HCT116 (cell line): ENCODE results near the gene ZFP37. TPM values are rescaled to one million over a fixed set of nuclear protein-coding genes. Genes with fewer than 3 reads are reported as not detected.
A peak's percentile ranks its signal among the peaks of the same experiment; 100 is the strongest.

Experiments used
- ATAC-seq: fragments of 200-7000 bp; cut with Tn5 transposase; 2 replicates; pipeline ENCODE4 v1.9.1; 2020; ENCODE audit warnings: mild to moderate bottlenecking, moderate library complexity
- BruUV-seq: library from RNA; stranded (reverse); fragments of 400-500 nt; replicated peaks from 2 replicates; lab custom pipeline; 2021; lab: Mats Ljungman, UMichigan
- CTCF ChIA-PET: fragments of 300-600 bp; sonication (Branson Sonifier 250); formaldehyde crosslinking; loops from one replicate; lab custom pipeline; 2021; ENCODE audit warnings: antibody characterized with exemption; lab: Charles Lee
- POLR2A ChIA-PET: fragments of 300-600, 350-600 bp; sonication (Branson Sonifier 250); formaldehyde crosslinking; loops from one replicate; lab custom pipeline; 2021; ENCODE audit warnings: antibody characterized with exemption; lab: Charles Lee
- RAD21 ChIA-PET, 2 experiments: fragments of 300-600 bp; sonication (Branson Sonifier 250); formaldehyde crosslinking; loops; one replicate each; lab custom pipeline; 2023; ENCODE audit warnings: low total read pairs in 2 of 2; ENCODE audit not compliant: uncharacterized antibody in 2 of 2, unreplicated experiment in 2 of 2, low non-redundant PET in 1 of 2; lab: Charles Lee
- DNase-seq: peaks from one replicate; pipeline ENCODE4 v3.0.0-alpha.2; 2010; ENCODE audit warnings: low read depth, low spot score
- H2AFZ ChIP-seq: fragments of 200-600 bp; shearing (Covaris generic), sonication (generic); 2 replicates; pipeline ENCODE4 v1.6.1; 2017; ENCODE audit warnings: low read depth, mixed run types, mixed read lengths, antibody characterized with exemption, low read length; ENCODE audit not compliant: poor library complexity, severe bottlenecking
- H3K27ac ChIP-seq: 2 replicates; pipeline ENCODE4 v1.5.1; 2012; ENCODE audit warnings: low read depth, low read length
- H3K27me3 ChIP-seq: fragments of 200-600 bp; sonication (generic); 2 replicates; pipeline ENCODE4 v1.6.1; 2016; ENCODE audit warnings: mixed run types, low read length, mixed read lengths; ENCODE audit not compliant: insufficient read depth
- H3K36me3 ChIP-seq, 2 experiments: fragments of 200-500 bp in 1 of 2; fragments of 200-600 bp in 1 of 2; sonication (Bioruptor generic) in 1 of 2; sonication (generic) in 1 of 2; 2 replicates each; pipeline versions ENCODE4 v1.5.1 to v1.6.1; 2014 to 2016; ENCODE audit warnings: low read length in 2 of 2, inconsistent platforms in 1 of 2, mixed read lengths in 1 of 2, mixed run types in 1 of 2; ENCODE audit not compliant: insufficient read depth in 2 of 2, control insufficient read depth in 1 of 2
- H3K4me1 ChIP-seq, 2 experiments: fragments of 200-600 bp in 1 of 2; sonication (generic) in 1 of 2; 2 replicates each; pipeline versions ENCODE4 v1.5.1 to v1.6.1; 2012 to 2017; ENCODE audit warnings: low read length in 2 of 2, inconsistent platforms in 1 of 2, mild to moderate bottlenecking in 1 of 2, mixed read lengths in 1 of 2, mixed run types in 1 of 2, moderate library complexity in 1 of 2; ENCODE audit not compliant: insufficient read depth in 2 of 2, control insufficient read depth in 1 of 2
- H3K4me2 ChIP-seq: fragments of 200-600 bp; sonication (generic); 2 replicates; pipeline ENCODE4 v1.6.1; 2017; ENCODE audit warnings: mixed run types, low read length, mixed read lengths
- H3K4me3 ChIP-seq, 2 experiments: fragments of 200-600 bp in 1 of 2; sonication (generic) in 1 of 2; replicated peaks in 1 of 2; 2 replicates each; pipeline ENCODE4 v1.5.1; 2011 to 2016; ENCODE audit warnings: low read length in 2 of 2, control low read depth in 1 of 2, low read depth in 1 of 2, mild to moderate bottlenecking in 1 of 2, mixed read lengths in 1 of 2, mixed run types in 1 of 2
- H3K79me2 ChIP-seq: fragments of 200-600 bp; sonication (generic); 2 replicates; pipeline ENCODE4 v1.6.1; 2017; ENCODE audit warnings: mild to moderate bottlenecking, mixed run types, low read length, moderate library complexity, mixed read lengths; ENCODE audit not compliant: insufficient read depth
- H3K9ac ChIP-seq: fragments of 200-600 bp; sonication (generic); 2 replicates; pipeline ENCODE4 v1.6.1; 2016; ENCODE audit warnings: low read length, mixed read lengths
- H3K9me2 ChIP-seq: fragments of 200-600 bp; sonication (generic), shearing (Covaris generic); 2 replicates; pipeline ENCODE4 v1.6.1; 2017; ENCODE audit warnings: mixed run types, mild to moderate bottlenecking, moderate library complexity; ENCODE audit not compliant: insufficient read depth
- H3K9me3 ChIP-seq, 2 experiments: fragments of 200-500 bp in 1 of 2; fragments of 200-600 bp in 1 of 2; sonication (Bioruptor generic) in 1 of 2; sonication (generic) in 1 of 2; 2 replicates each; pipeline ENCODE4 v1.6.1; 2014 to 2017; ENCODE audit warnings: low read length in 2 of 2, mixed read lengths in 2 of 2, inconsistent platforms in 1 of 2, low read depth in 1 of 2, mild to moderate bottlenecking in 1 of 2, mixed run types in 1 of 2, moderate library complexity in 1 of 2; ENCODE audit not compliant: control insufficient read depth in 1 of 2, insufficient read depth in 1 of 2
- H4K20me1 ChIP-seq: fragments of 200-600 bp; sonication (generic), shearing (Covaris generic); 2 replicates; pipeline ENCODE4 v1.6.1; 2017; ENCODE audit warnings: mixed run types, mild to moderate bottlenecking, moderate library complexity; ENCODE audit not compliant: insufficient read depth
- CBX3 ChIP-seq: IDR thresholded peaks from 2 replicates; pipeline ENCODE4 v1.6.1; 2012; ENCODE audit warnings: low read depth
- CEBPB ChIP-seq: IDR thresholded peaks from 2 replicates; pipeline ENCODE4 v1.6.1; 2012; ENCODE audit warnings: low read depth
- EGR1 ChIP-seq: IDR thresholded peaks from 2 replicates; pipeline ENCODE4 v1.6.1; 2012; ENCODE audit warnings: low read depth
- EZH2phosphoT487 ChIP-seq: fragments of 200-600 bp; IDR thresholded peaks from 2 replicates; pipeline ENCODE4 v1.6.1; 2018; ENCODE audit warnings: antibody characterized with exemption, borderline replicate concordance
- JUND ChIP-seq: IDR thresholded peaks from 2 replicates; pipeline ENCODE4 v1.6.1; 2012
- POLR2A ChIP-seq: IDR thresholded peaks from 2 replicates; pipeline ENCODE4 v1.7.0; 2011; ENCODE audit warnings: borderline replicate concordance; ENCODE audit not compliant: insufficient read depth, insufficient read length; ENCODE audit errors: extremely low read depth
- SRF ChIP-seq: IDR thresholded peaks from 2 replicates; pipeline ENCODE4 v1.6.1; 2012; ENCODE audit warnings: low read depth
- TCF7L2 ChIP-seq: IDR thresholded peaks from 2 replicates; pipeline ENCODE4 v1.7.0; 2011; ENCODE audit warnings: borderline replicate concordance, inconsistent platforms; ENCODE audit not compliant: insufficient read depth, insufficient read length; ENCODE audit errors: extremely low read depth
- YY1 ChIP-seq: IDR thresholded peaks from 2 replicates; pipeline ENCODE4 v1.6.1; 2011; ENCODE audit warnings: low read length, low read depth, moderate library complexity, mild to moderate bottlenecking; ENCODE audit not compliant: insufficient replicate concordance; ENCODE audit errors: extremely low read depth
- ZNF274 ChIP-seq: fragments of 200-500 bp; sonication (Bioruptor generic); IDR thresholded peaks from 2 replicates; pipeline ENCODE4 v1.6.1; 2014; ENCODE audit warnings: mild to moderate bottlenecking, low read depth, low read length, inconsistent platforms
- intact Hi-C: fragments of 100-400 bp; cut with micrococcal nuclease; formaldehyde crosslinking; loops from 2 replicates; pipeline ENCODE4 v1.10.0; 2022
- total RNA-seq: library from RNA; stranded (reverse); gene quantifications from one replicate; pipeline ENCODE4 v1.2.1, GENCODE V29; 2021; ENCODE audit not compliant: unreplicated experiment
- TF ChIP-seq, protein P1 (sequence below): IDR thresholded peaks from 2 replicates; pipeline ENCODE4 v1.6.1; 2012

ZFP37 gene
- total RNA-seq, 1 experiment from 2014 or later = 1.8 TPM

DNA sequence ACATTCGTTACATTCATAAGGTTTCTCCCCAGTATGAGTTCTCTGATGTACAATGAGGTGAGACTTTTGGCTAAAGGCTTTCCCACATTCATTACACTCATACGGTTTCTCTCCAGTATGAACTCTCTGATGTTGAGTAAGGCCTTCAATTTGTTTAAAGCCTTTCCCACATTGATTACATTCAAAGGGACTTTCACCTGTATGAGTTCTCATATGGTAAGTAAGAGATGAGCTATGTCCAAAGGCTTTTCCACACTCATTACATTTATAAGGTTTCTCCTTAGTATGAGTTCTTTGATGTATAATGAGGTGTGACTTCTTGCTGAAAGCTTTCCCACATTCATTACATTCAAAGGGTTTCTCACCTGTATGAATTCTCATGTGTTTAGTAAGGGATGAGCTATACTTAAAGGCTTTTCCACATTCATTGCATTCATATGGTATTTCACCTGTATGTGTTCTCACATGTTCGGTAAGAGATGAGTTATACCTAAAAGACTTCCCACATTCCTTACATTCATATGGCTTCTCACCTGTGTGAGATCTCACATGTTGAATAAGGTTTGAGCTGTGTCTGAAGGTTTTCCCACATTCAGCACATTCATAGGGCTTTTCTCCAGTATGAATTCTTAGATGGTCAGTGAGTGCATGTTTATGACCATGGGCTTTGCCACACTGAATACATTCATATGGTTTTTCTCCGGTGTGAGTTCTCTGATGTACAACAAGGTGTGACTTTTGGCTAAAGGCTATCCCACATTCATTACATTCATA, 13.5 kb downstream of the ZFP37 start:
- Histone ChIP-seq H3K27me3 (no peaks in the 10 kb centered on the region), H3K27ac (no peak overlapping the region), H3K79me2 (no peaks in the 10 kb centered on the region), H3K9me3 (peaks cover 41% of the 10 kb centered on the region in 2 experiments; a peak in 3 of 4 replicates), H4K20me1 (no peaks in the 10 kb centered on the region), H3K9me2 (no peaks in the 10 kb centered on the region), H3K36me3 (peaks cover 0 to 5% of the 10 kb centered on the region in 2 experiments; a peak in 2 of 4 replicates), H3K4me1 (no peaks in the 10 kb centered on the region), H3K9ac (no peak overlapping the region), H2AFZ (no peak overlapping the region), H3K4me3 (no peak overlapping the region), H3K4me2 (no peak overlapping the region)
- intact Hi-C loops = loop anchor here (10.0 kb wide), 1 partner anchor 48 kb away; no protein-coding TSS in a partner anchor
- no peak for ATAC-seq
- TF ChIP-seq ZNF274 = peak; percentile 98
- no peak for TF ChIP-seq CBX3
- no TSS peak for BruUV-seq
- ChIA-PET RAD21 (no interaction called here), CTCF (no interaction called here), POLR2A (no interaction called here)
- DNase-seq = no peak

DNA sequence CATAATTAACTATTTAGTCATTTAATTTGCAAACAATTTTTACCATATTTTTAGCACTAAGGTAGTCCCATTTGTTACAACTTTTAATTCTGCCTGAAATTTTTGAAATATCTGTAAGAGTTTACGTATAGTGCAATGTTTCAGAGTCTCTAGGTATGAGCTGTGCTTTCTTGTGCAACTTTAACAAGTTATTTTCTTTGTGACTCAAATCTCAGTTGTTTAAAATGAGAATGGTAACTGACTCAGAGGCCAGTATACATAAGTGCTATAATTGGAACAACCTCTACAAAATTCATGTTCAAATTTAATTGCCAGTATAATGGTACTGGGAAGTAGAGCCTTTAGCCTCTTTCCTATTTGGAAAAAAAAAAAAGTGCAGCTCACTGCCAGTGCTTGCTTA, 30.3 kb downstream of the ZFP37 start:
- POLR2A ChIA-PET = no interaction called here
- intact Hi-C loops = no loop called here
- Histone ChIP-seq H3K9me2 (no peaks in the 10 kb centered on the region), H3K9ac (no peak overlapping the region), H3K9me3 (peaks cover 0 to 3% of the 10 kb centered on the region in 2 experiments; a peak in 2 of 4 replicates), H3K36me3 (no peaks in the 10 kb centered on the region), H3K4me2 (no peak overlapping the region), H4K20me1 (no peaks in the 10 kb centered on the region), H3K79me2 (no peaks in the 10 kb centered on the region), H2AFZ (no peak overlapping the region), H3K4me3 (no peak overlapping the region), H3K27ac (no peak overlapping the region), H3K27me3 (no peaks in the 10 kb centered on the region), H3K4me1 (no peaks in the 10 kb centered on the region)
- RAD21 ChIA-PET = no interaction called here
- DNase-seq (no peak), ATAC-seq (no peak)
- no peak for TF ChIP-seq CBX3
- TF ChIP-seq JUND = no peak
- no peak for TF ChIP-seq EZH2phosphoT487
- no peak for TF ChIP-seq YY1
- no peak for TF ChIP-seq CEBPB
- no peak for TF ChIP-seq POLR2A
- TF ChIP-seq EGR1 = no peak
- no peak for TF ChIP-seq TCF7L2
- TF ChIP-seq, protein P1, sequence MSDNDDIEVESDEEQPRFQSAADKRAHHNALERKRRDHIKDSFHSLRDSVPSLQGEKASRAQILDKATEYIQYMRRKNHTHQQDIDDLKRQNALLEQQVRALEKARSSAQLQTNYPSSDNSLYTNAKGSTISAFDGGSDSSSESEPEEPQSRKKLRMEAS = no peak
- TF ChIP-seq SRF = no peak
- CTCF ChIA-PET = no interaction called here
- no TSS peak for BruUV-seq
